DMS153 treated with DMSO at 0.1 percent for 48 hours (cell line): Measurements from ENCODE around the gene ZFYVE26.
"Not testable (repeated sequence)": the region's sequence is repeated elsewhere in the genome, so short reads cannot be mapped to it uniquely, and the experiment has no call there.

ENCODE experiments used
- DNase-seq: peaks from one replicate; lab custom pipeline; 2025; ENCODE audit not compliant: unreplicated experiment; lab: John Stamatoyannopoulos, UW

Gene ZFYVE26

DNA sequence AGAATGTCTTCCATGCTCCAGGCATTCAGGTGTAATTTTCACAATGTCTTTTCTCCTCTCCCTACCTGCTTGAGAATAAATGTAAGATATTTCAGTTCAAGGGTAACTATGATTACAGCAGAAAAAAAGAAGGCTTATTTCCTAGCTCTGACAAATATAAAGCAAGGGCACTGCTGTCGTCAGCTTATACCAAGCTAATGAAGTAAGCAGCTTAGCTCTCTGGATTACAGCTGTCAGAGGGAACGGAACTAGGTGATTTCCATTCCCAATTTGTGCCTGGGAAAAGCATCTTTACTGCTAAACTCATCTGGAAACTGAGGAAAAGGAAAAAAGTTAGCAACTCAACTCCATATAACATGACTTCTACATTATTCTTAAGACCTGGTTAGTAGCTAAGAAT is 56.5 kb downstream of the ZFYVE26 start:
- no peak for DNase-seq

DNA sequence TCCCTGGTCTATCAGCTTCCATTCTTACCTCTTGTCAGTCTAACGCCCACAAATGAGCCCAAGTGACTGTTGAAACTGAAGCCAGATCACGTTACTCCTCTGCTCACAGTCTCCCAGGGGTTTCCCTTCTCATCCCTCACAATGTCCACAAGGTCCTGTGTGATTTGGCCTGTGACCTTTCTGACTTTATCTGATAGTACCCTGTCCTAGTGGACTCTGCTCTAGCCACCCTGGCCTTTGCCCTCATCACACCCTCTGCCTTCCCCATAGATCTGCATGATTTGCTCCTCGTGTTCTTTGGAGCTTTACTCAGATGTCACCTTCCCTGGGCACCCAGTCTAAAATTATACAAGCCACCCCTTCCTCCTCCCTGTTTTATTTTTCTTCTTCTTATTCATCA is 59.2 kb downstream of the ZFYVE26 start:
- no peak for DNase-seq

DNA sequence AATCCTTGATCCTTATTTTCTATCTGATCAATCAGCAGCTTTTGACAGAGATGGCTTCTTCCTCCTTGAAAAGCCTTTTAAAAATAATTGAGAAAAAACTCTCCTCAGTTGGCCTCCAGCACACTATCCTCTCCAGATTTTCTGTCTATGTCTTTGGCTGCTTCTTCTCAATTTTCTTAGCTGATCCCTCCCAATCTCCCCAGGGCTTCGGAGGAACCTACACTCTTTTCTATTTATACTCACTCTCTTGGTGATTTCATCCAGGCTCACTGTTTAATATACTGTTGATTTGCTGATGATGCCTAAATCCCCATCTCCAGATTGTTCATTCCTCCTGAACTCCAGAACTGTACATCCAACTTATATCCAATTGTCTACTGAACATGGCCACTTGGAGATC is 59.9 kb downstream of the ZFYVE26 start:
- DNase-seq, result no peak

- no peak for DNase-seq
Measured at GRCh38 chr14:67749341-67750084, 66.9 kb downstream of the ZFYVE26 start.

GRCh38 chr14:67748312-67748711 is 68.1 kb downstream of the ZFYVE26 start:
- DNase-seq, result no peak

DNA sequence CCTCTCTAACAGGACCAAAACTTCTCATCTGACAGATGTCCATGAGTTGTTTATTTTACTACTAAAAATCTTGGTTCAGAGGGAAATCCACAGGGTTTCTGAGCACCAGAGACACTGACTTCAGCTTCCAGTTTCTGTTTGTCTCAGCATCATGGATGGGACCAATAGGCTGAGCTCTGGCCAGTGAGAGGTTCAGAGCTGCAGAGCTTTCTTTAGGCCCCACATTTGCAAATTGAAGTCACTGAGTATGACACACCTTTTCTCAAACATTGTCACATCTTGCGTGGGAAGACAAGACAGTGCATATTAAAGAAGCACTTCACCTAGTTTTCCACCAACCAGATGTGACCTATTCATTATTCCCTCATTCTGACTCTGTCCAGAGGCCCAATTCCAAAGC is 69.5 kb downstream of the ZFYVE26 start:
- DNase-seq, result no peak

DNA sequence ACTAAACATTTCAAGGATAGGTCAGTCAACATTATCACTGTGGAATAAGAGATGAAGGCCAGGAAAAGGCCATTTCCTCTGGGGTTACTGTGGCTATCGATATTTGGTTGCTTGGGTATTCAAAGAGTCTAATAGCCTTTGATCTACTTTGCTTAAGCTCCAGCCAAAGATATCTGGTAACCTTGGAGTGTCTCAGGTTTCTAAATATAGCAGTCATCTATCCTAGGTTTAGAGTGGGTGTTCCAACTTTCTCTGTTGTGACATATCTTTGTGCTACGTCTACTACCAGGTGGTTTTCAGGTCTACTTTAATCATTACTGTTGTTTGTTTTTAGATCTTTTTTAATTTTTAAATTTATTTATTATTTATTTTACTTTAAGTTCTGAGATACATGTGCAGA is 72.3 kb downstream of the ZFYVE26 start:
- DNase-seq, result no peak

- no peak for DNase-seq
Measured at GRCh38 chr14:67738740-67739504, 77.5 kb downstream of the ZFYVE26 start.

DNA sequence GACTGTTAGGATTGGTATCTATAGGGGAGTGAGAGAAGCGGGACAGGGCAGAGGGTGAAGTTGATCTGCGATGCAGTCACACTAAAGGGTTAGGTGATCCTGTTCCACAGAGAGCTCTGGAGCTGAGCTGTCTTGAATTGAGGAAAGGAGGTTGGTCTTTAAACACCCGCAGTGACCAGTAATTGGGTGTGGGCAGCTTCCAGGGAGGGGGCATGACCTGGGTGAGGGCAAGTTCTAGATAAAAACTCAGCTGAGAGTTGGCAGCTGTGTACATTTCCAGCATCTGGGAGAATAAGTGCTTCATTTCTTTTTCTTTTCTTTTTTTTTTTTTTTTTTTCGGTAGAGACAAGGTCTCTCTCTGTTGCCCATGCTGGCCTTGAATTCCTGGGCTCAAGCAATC is 79.6 kb downstream of the ZFYVE26 start:
- DNase-seq, result no peak

DNA sequence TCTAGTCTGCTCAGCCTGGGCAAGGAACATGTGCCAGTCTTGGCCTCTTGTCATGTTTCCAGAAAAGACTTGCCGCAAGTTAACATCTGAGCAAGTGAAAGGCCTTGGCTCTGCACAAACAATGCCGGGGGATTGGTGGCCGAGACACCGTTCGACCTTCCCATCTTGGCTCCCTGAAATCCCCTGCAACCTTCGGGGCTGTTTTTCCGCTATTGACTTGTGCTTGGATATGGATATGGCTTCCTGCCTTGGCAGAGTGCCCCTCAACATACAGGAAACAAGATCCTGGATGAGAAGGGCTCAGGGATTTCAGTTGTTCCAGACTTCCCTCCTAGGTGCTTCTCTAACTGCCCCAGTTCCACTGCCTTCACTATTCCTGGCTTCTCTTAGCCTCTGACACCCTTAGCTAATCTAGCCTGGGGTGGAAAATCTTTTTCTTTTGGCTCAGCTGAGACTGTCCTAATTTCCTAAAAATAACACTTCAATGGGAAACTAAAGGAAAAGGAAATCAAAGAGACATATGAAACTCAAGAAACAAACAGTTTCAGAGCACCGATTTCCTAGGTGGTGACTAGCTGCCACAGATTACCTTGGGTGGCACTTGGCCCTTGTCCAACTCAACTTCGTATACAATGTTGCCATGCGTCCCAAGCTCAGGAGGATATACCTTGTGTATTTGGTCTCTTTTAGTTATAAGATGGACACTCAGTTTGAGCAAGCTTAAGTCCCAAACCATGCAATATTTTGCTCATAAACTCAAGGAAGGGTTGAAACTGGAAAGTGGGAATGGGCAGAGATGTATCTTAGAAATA is 80.8 kb downstream of the ZFYVE26 start:
- no peak for DNase-seq

GRCh38 chr14:67734675-67735074 is 81.7 kb downstream of the ZFYVE26 start:
- DNase-seq, result no peak

DNA sequence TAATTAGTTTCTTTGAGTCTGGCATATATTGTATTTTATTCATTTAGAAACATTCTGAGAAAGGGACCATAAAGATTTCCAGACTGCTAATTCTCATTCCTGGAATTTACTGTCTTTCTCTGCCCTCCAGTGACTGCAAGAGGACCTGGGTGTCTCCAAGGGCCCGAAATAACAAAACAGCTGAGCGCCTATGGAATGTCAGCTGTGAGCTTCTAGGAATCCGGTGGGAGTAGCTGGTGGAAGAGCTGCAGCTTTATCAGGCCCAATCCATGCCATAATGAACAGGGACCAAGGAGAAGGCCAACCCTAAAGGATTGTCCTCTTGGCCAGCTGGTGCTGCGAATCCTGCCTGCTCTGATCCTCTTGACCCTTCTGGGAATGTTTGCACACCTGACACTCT is 82.8 kb downstream of the ZFYVE26 start:
- DNase-seq, result no peak

- no peak for DNase-seq
Measured at GRCh38 chr14:67729072-67729885, 87.1 kb downstream of the ZFYVE26 start.

DNA sequence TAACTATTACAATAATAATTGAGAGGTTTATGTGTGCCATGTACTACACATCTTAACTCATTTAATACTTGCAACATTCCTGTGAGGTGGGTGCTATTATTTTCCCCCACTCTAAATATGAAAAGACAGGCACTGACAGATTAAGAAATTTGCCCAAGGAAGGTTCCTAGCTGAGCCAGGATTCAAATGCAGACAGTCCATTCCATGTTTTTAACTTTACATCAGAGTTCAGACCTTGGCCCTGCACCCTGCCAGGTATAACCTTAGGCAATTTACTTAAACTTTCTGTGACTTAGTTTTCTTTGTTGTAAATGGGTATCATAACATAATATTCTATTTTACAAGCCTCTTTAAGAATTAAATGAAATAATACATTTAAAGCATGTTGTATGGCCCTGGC is 88.1 kb downstream of the ZFYVE26 start:
- DNase-seq, result no peak

- DNase-seq, result no peak
Measured at GRCh38 chr14:67727361-67727760, 89.0 kb downstream of the ZFYVE26 start.

GRCh38 chr14:67725171-67725570 is 91.2 kb downstream of the ZFYVE26 start:
- DNase-seq, result no peak

- DNase-seq, result no peak
Measured at GRCh38 chr14:67722293-67722692, 94.1 kb downstream of the ZFYVE26 start.

DNA sequence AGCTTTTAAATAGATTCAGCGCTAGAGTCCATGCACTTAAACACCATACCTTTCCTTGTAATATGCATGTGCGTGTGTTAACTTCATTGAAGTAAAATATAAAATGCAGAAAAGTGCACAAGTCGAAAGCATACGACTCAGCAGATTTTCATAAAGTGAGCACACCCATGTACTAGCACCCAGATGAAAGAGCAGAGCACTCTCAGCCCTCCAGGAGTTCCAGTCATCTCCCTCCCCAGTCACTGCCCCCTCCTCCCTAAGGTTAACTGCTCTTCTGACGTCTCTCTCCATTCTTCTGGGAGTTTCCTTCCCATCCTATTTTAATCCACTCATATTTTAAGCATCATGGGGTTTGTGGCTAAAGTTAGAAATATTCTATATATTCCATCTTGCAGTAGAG is 94.5 kb downstream of the ZFYVE26 start:
- DNase-seq, result no peak

- no peak for DNase-seq
Measured at GRCh38 chr14:67719866-67720265, 96.5 kb downstream of the ZFYVE26 start.

DNA sequence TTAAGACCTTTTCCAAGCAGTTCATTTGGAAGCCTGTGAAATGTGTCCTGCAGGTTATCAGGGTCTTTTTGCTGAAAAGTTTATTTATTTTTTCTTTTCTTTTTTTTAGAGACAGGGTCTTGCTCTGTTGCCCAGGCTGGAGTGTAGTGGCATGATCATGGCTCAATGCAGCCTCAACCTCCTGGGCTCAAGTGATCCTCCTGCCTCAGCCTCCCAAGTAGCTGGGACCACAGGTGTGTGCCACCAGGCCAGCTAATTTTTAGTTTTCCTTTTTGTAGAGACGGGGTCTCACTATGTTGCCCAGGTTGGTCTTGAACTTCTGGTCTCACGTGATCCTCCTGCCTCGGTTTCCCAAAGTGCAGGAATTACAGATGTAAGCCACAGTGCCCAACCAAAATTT is 97.0 kb downstream of the ZFYVE26 start:
- DNase-seq, result not testable (repeated sequence)

GRCh38 chr14:67718265-67718664 is 98.1 kb downstream of the ZFYVE26 start:
- DNase-seq, result no peak
